ENCODE results near the gene APOBEC2. TPM values are rescaled to one million over a fixed set of nuclear protein-coding genes. Genes with fewer than 3 reads are reported as not detected.
A peak's percentile ranks its signal among the peaks of the same experiment; 100 is the strongest.
"Not testable (repeated sequence)": the region's sequence is repeated elsewhere in the genome, so short reads cannot be mapped to it uniquely, and the experiment has no call there.

Gene APOBEC2
- polyA plus RNA-seq (ENCODE audit: low read depth in 6 of 6), result 1 to 10 TPM in 1 of 6 donors, under 1 TPM in 4, not detected in 1; 0.64 to 1.0 (median 0.85) TPM

DNA sequence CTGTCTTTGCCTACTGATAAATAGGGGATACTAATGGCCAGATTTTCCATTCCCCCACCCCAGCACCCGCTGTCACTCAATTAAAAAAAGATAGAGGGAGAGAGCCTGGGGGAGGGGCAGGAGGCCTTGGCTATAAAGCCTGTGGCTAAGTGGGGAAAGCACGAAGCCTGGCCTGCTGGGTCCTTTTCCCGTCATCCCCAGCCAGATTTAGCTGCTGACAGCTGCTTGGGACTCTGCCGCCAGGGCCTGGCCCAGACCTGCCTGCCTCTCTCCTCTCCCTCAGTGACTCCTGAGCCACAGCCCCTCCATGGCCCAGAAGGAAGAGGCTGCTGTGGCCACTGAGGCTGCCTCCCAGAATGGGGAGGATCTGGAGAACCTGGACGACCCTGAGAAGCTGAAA lies at the start of gene APOBEC2:
TSS of gene APOBEC2 (plus strand) at position 162 of the 400 bp plus-strand sequence. CDS start at position 308, 146 bp downstream.
- DNase-seq, result no peak
- Mint-ChIP-seq H3K27me3 (no peaks in the 10 kb centered on the region), H3K9me3 (peaks cover 0 to 3% (median 0%) of the 10 kb centered on the region in 7 donors), H3K4me1 (peaks cover 15 to 25% (median 23%) of the 10 kb centered on the region in 3 donors), H3K36me3 (peaks cover 0 to 13% of the 10 kb centered on the region in 2 donors), H3K4me3 (peak within 1 kb of the TSS in 5 of 8 donors; percentile 1 to 79 (median 69)), H3K27ac (peak within 1 kb of the TSS in 5 of 6 donors; percentile 10 to 95 (median 78))
- no peak for ATAC-seq (ENCODE audit: low read depth in 2 of 2)

DNA sequence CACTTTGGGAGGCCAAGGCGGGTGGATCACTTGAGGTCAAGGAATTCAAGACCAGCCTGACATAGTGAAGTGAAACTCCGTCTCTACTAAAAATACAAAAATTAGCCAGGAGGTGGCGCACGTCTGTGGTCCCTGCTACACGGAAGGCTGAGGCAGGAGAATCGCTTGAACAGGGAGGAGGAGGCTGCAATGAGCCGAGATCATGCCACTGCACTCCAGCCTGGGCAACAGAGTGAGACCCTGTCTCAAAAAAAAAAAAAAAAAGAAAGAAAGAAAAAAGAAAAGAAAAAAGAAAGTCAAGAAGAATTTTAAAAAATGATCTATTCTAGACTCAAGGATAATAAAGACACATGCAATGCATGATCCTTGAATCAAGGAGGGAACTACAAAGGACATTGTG lies 46.8 kb upstream of the APOBEC2 start:
- H3K27me3 Mint-ChIP-seq, result peaks cover 23 to 45% (median 26%) of the 10 kb centered on the region in 3 donors
- ATAC-seq (ENCODE audit: low read depth in 2 of 2) (peak; percentile 65 to 79), DNase-seq (peak; percentile 52)
- not testable (repeated sequence) for H3K36me3 Mint-ChIP-seq, H3K9me3 Mint-ChIP-seq, H3K4me3 Mint-ChIP-seq, H3K4me1 Mint-ChIP-seq, H3K27ac Mint-ChIP-seq

DNA sequence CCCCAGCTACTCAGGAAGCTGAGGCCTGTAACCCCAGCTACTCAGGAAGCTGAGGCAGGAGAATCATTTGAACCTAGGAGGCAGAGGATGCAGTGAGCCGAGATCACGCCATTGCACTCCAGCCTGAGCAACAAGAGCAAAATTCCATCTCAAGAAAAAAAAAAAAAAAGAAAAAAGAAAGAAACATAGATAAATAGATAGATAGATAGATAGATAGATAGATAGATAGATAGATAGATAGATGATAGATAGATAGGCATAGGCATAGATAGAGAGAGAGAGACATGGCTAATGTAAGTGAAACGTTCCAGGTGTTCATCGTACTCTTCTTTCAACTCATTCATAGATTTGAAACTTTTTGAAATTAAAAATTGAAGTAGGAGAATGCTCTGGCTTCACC lies 46.0 kb upstream of the APOBEC2 start:
- peaks cover 18 to 39% (median 23%) of the 10 kb centered on the region in 3 donors for H3K27me3 Mint-ChIP-seq
- H3K4me1 Mint-ChIP-seq; H3K4me3 Mint-ChIP-seq; DNase-seq; ATAC-seq (ENCODE audit: low read depth in 2 of 2); H3K9me3 Mint-ChIP-seq; H3K27ac Mint-ChIP-seq; H3K36me3 Mint-ChIP-seq: not testable (repeated sequence)

DNA sequence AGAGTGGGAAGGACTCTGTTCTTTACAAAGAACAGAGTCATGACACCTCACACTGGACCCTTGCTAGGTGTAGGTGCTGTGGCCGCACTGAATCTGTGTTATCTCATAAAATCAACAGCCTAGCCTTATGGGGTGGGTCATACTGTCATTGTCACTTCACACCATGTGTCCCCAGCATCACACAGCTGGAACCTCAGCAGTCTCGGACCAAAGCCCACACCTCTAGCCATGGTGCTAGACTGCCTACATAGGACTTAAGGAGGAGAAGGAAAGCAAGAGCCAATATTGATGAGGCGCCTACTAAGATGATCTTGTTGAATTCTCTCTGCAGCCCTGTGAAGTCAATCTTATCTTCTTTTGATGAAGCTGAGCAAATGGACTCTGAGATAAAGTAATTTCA lies 45.0 kb upstream of the APOBEC2 start:
- no peaks in the 10 kb centered on the region for H3K9me3 Mint-ChIP-seq
- peaks cover 0 to 7% (median 1%) of the 10 kb centered on the region in 3 donors for H3K4me1 Mint-ChIP-seq
- H3K27ac Mint-ChIP-seq, result peak overlapping the region in 1 of 6 donors; percentile 37
- H3K4me3 Mint-ChIP-seq, result no peak overlapping the region
- DNase-seq, result no peak
- H3K27me3 Mint-ChIP-seq, result peaks cover 8 to 29% (median 21%) of the 10 kb centered on the region in 3 donors
- H3K36me3 Mint-ChIP-seq, result peaks cover 0 to 4% of the 10 kb centered on the region in 2 donors
- ATAC-seq (ENCODE audit: low read depth in 2 of 2), result no peak

DNA sequence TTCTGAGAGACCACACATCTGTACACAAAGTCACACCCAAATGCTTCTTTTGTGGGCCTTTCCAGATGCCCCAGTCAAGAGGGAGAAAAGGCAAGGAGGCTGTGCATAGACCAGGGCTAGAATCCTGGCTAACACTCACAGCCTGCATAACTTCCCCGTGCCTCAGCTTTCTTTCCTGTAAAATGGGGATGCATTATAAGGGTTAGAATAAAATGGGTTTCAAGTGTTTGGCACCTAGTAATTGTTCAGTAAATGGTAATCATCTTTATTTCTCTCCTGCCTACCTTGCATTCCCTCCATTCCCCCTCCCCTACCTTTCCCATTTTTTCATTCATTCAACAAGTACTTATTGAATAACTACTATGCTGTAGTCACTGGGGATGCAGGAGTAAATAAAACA lies 43.3 kb upstream of the APOBEC2 start:
- H3K9me3 Mint-ChIP-seq, result no peaks in the 10 kb centered on the region
- H3K4me1 Mint-ChIP-seq, result peaks cover 0 to 7% (median 1%) of the 10 kb centered on the region in 3 donors
- ATAC-seq (ENCODE audit: low read depth in 2 of 2), result no peak
- peaks cover 0 to 4% of the 10 kb centered on the region in 2 donors for H3K36me3 Mint-ChIP-seq
- no peak overlapping the region for H3K27ac Mint-ChIP-seq
- no peak for DNase-seq
- no peak overlapping the region for H3K4me3 Mint-ChIP-seq
- H3K27me3 Mint-ChIP-seq, result peaks cover 0 to 16% (median 8%) of the 10 kb centered on the region in 3 donors

DNA sequence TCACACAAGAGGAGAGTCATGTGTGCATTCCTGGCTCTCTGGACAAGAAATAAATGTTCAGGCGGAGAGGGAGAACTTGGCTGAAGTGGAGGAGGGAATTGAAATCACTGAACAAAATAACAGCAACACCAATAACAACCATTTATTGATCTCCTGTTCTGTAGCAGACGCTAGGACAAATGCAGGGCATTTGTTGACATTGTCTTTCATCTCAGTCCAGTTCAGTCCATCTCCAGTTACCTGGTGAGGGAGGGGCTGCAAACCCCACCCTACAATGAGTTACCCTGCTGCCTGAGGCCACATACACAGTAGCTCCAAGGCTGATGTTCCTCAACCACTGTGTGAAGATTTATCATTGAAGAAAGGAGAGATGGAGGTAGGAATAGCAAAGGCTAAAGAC lies 41.3 kb upstream of the APOBEC2 start:
- no peak for ATAC-seq (ENCODE audit: low read depth in 2 of 2)
- Mint-ChIP-seq H3K4me3 (no peak overlapping the region), H3K27ac (no peak overlapping the region), H3K9me3 (peaks cover 0 to 5% (median 0%) of the 10 kb centered on the region in 7 donors), H3K27me3 (peaks cover 0 to 8% (median 7%) of the 10 kb centered on the region in 3 donors), H3K36me3 (peaks cover 0 to 4% of the 10 kb centered on the region in 2 donors), H3K4me1 (no peaks in the 10 kb centered on the region)
- no peak for DNase-seq

DNA sequence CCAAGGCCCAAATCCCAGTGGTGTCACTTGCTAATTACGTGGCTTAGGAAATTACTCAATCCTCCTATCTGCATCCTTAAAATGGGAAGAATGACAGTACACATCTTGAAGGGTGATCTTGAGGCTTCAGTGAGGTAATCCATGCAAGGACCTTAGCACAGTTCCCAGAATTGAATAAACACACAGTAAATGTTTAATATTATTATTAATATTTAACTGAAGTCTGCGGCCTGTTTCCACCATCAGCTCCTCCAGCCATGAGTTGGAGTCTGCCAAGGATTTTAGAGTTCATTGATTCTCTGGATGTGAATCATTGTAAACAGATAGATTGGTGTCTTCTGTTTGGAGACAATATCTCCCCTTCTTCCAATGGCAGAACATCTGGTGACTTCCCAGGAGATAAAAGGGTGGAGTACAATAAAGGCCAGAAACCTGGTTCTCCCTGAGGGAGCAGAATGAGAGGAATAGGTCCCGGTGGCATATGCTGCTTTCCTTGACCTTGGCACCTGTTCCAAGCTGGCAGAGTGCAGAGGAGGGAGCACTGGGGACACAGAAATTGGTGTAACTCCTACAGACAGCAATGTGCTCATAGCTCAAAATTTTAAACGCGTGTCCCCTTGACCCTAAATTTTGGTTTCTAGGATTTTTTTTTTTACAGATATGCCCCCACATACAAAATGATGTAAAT lies 39.4 kb upstream of the APOBEC2 start:
- H3K4me3 Mint-ChIP-seq, result no peak overlapping the region

DNA sequence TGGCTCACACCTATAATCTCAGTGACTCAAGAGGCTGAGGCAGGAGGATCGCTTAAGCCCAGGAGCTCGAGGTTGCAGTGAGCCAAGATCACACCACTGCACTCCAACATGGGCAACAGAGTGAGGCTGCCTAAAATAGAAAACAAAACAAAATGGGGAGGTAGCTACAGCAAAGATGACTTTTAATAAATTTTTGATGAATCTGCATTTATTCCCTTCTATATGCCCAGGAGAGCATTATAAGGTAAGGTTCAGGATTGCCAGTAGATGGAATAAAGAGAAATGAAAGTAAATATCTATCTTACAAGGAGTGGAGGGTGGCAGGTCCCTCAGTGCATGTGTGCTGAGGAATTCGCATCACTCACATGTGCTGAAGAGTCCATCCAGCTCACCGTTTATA lies 38.2 kb upstream of the APOBEC2 start:
- peaks cover 0 to 5% (median 0%) of the 10 kb centered on the region in 7 donors for H3K9me3 Mint-ChIP-seq
- no peak overlapping the region for H3K27ac Mint-ChIP-seq
- DNase-seq, result no peak
- H3K4me1 Mint-ChIP-seq, result no peaks in the 10 kb centered on the region
- H3K36me3 Mint-ChIP-seq, result peaks cover 4 to 9% of the 10 kb centered on the region in 2 donors
- H3K27me3 Mint-ChIP-seq, result peaks cover 7 to 16% (median 9%) of the 10 kb centered on the region in 3 donors
- ATAC-seq (ENCODE audit: low read depth in 2 of 2), result no peak
- H3K4me3 Mint-ChIP-seq, result no peak overlapping the region

More for the DNA sequence above, 39.4 kb upstream of the APOBEC2 start:
- Mint-ChIP-seq H3K9me3 (peaks cover 0 to 5% (median 0%) of the 10 kb centered on the region in 7 donors), H3K36me3 (peaks cover 4 to 7% of the 10 kb centered on the region in 2 donors), H3K4me1 (no peaks in the 10 kb centered on the region), H3K27ac (no peak overlapping the region), H3K27me3 (peaks cover 7 to 14% (median 8%) of the 10 kb centered on the region in 3 donors)
- no peak for DNase-seq
- ATAC-seq (ENCODE audit: low read depth in 2 of 2), result no peak

DNA sequence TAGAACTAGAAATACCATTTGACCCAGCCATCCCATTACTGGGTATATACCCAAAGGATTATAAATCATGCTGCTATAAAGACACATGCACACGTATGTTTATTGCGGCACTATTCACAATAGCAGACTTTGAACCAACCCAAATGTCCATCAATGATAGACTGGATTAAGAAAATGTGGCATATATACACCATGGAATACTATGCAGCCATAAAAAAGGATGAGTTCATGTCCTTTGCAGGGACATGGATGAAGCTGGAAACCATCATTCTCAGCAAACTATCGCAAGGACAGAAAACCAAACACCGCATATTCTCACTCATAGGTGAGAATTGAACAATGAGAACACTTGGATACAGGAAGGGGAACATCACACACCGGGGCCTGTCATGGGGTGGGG lies 37.1 kb upstream of the APOBEC2 start:
- H3K4me3 Mint-ChIP-seq; ATAC-seq (ENCODE audit: low read depth in 2 of 2); H3K4me1 Mint-ChIP-seq; H3K9me3 Mint-ChIP-seq; DNase-seq; H3K36me3 Mint-ChIP-seq; H3K27ac Mint-ChIP-seq: not testable (repeated sequence)
- peaks cover 0 to 12% (median 9%) of the 10 kb centered on the region in 3 donors for H3K27me3 Mint-ChIP-seq

DNA sequence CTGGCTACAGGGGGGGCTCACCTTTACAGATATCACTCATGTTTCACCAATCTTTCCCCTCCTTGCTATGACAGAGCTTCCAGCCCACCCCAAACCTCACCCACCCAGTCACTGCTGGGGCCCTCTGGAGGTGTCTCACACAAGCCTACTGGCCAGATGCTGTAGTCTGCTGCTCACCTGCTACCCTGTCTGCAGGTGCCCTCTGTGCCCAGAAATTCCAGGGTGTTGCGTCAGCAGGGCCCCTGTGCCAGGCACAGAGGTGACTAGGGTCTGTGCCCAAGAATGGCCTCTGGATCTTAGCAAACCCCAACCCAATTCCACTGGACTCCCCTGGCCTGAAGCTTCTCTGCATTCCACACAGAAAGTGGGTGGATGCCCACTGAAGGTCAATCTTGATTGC lies 35.3 kb upstream of the APOBEC2 start:
- peak overlapping the region in 1 of 8 donors; percentile 47 for H3K4me3 Mint-ChIP-seq
- H3K27ac Mint-ChIP-seq, result peak overlapping the region in 2 of 6 donors; percentile 55 to 68
- ATAC-seq (ENCODE audit: low read depth in 2 of 2) (no peak), DNase-seq (no peak)
- peaks cover 0 to 5% (median 0%) of the 10 kb centered on the region in 7 donors for H3K9me3 Mint-ChIP-seq
- H3K36me3 Mint-ChIP-seq, result peaks cover 3 to 9% of the 10 kb centered on the region in 2 donors
- H3K4me1 Mint-ChIP-seq, result no peaks in the 10 kb centered on the region
- peaks cover 0 to 9% (median 7%) of the 10 kb centered on the region in 3 donors for H3K27me3 Mint-ChIP-seq

DNA sequence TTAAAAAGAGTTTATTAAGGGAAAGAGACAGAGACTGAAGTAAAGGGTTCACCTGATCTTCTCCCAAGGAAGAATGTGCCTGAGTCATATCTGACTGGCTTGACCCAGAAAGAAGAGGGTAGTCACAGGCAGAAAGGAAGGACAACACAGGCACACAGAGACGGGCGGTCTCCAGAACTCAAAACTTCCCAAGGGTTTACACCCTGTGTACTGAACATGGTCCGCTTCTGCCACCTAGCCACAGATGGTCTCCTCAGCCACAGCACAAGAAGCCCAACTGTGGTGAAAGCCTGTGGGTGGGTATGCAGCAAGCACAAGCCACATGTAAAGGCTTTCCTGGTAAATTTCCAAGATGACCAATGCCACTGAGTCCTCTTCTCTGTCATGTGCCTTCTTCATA lies 31.2 kb upstream of the APOBEC2 start:
- H3K27ac Mint-ChIP-seq, result no peak overlapping the region
- no peak for ATAC-seq (ENCODE audit: low read depth in 2 of 2)
- H3K4me3 Mint-ChIP-seq, result no peak overlapping the region
- DNase-seq, result no peak
- peaks cover 0 to 4% (median 0%) of the 10 kb centered on the region in 7 donors for H3K9me3 Mint-ChIP-seq
- H3K27me3 Mint-ChIP-seq, result peaks cover 0 to 9% (median 7%) of the 10 kb centered on the region in 3 donors
- H3K4me1 Mint-ChIP-seq, result no peaks in the 10 kb centered on the region
- H3K36me3 Mint-ChIP-seq, result peaks cover 0 to 9% of the 10 kb centered on the region in 2 donors

DNA sequence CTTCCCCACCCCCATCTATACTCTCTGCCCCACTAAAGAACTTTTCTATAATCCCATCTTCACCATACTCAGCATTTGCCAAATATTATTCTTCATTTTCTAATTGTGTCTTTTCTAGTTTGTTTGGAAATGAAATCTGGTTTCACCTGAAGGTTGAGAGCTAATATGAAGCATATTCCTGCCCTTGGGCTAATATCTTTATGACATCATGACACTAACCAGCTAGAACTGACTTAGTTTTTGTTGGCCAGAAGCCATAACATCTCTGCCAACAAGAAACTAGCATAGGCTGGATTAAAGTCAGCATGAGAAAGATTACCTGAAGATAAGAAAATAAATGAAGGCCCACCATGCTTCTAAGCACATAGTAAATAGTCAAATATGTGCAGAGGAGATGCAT lies 30.7 kb upstream of the APOBEC2 start:
- peaks cover 0 to 9% of the 10 kb centered on the region in 2 donors for H3K36me3 Mint-ChIP-seq
- H3K27ac Mint-ChIP-seq, result no peak overlapping the region
- peaks cover 0 to 4% (median 0%) of the 10 kb centered on the region in 7 donors for H3K9me3 Mint-ChIP-seq
- H3K4me3 Mint-ChIP-seq, result no peak overlapping the region
- ATAC-seq (ENCODE audit: low read depth in 2 of 2), result no peak
- peaks cover 0 to 9% (median 7%) of the 10 kb centered on the region in 3 donors for H3K27me3 Mint-ChIP-seq
- H3K4me1 Mint-ChIP-seq, result peaks cover 3 to 4% (median 4%) of the 10 kb centered on the region in 3 donors
- no peak for DNase-seq

DNA sequence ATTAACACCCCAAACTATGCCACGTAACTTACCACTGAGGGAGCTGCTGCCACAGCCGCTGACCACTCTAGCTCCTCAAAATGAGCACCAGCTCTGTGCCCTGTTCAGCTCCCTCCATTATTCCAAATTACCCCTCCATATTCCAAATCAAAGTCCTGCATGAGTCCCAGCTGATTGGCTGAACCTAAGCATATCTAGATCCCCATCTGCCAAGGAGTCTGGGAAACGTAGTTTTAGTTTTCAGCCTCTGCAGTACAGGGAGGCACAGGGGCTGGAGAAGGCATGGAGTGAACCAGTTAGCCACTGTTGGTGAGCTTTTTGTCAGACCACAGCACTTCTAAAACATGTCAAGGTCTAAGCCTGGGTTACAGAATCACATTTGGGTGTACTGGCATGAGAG lies 29.9 kb upstream of the APOBEC2 start:
- Mint-ChIP-seq H3K27me3 (peaks cover 0 to 7% (median 6%) of the 10 kb centered on the region in 3 donors), H3K27ac (no peak overlapping the region), H3K36me3 (peaks cover 0 to 6% of the 10 kb centered on the region in 2 donors), H3K4me1 (peaks cover 10 to 12% (median 11%) of the 10 kb centered on the region in 3 donors), H3K9me3 (peaks cover 0 to 3% (median 0%) of the 10 kb centered on the region in 7 donors), H3K4me3 (no peak overlapping the region)
- ATAC-seq (ENCODE audit: low read depth in 2 of 2) (no peak), DNase-seq (no peak)
